Measurements from ENCODE around the gene MYO1D.
"Not testable (repeated sequence)": the region's sequence is repeated elsewhere in the genome, so short reads cannot be mapped to it uniquely, and the experiment has no call there.

MYO1D gene

DNA sequence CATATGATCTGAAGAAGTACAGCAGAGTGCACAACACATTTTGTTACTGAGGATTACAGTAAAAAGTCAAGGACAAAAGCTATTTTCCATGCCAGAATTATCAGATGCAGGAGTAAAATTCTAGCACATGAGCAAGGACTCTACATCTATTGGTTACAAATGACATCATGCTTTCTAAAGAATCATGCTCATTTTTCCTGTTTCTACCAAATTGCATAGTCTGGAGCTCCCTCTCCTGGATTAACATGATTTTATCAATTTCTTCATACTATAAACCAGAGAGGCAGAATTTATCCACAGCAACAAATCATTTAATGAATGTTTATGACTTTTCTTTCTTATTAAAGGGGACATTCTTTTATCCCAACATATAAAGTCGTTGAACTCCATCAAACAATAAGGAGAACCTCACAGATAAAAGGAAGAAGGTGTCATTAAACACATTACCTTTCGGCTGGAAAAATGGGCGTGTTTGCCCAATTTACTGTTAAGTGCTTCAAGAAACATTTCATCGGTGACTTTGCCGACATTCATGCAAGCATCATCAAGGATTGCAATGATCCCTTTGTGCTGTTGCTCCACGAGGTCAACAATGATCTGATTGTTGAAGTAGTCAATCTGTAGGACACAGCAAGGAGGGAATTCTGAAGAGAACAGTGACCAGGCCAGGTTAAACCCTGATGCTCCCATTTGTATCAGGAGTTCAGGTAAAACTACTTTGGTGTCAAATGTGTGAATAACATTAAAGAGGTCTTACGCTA lies 121.7 kb downstream of the MYO1D start:
- Histone ChIP-seq H3K27ac (no peak overlapping the region), H3K4me3 (no peak overlapping the region)

DNA sequence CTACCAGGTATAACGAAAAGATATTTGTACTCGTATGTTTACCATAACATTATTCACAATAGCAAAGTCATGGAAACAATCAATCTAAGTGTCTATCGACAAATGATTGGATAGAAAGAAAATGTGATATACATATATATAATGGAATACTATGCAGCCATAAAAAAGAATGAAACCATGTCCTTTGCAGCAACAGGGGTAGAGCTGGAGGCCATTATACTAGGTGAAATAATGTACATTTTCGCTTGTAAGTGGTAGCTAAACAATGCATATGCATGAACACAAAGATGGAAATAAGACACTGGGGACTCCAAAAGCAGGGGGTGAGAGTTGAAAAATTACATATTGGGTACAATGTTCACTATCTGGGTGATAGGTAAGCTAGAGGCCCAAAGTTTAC lies 124.0 kb downstream of the MYO1D start:
- Histone ChIP-seq H3K27ac (no peak overlapping the region), H3K4me3 (no peak overlapping the region)

DNA sequence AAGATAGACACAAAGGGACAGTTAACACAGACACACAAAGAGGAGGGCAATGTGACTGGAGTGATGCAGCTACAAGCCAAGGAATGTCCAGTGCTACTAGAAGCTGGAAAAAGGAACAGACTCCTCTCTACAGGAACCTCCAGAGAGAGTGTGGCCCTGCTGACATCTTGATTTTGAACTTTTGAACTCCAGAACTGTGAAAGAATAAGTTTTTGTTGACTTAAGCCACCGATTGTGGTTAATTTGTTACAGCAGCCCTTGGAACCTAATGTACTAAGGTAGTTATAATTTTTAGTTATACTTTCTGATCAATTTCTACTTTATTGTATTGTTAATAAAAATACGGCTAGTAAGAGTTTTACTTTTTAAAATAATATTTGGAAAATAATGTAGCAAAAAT lies 129.1 kb downstream of the MYO1D start:
- Histone ChIP-seq H3K4me3 (no peak overlapping the region), H3K27ac (no peak overlapping the region)

DNA sequence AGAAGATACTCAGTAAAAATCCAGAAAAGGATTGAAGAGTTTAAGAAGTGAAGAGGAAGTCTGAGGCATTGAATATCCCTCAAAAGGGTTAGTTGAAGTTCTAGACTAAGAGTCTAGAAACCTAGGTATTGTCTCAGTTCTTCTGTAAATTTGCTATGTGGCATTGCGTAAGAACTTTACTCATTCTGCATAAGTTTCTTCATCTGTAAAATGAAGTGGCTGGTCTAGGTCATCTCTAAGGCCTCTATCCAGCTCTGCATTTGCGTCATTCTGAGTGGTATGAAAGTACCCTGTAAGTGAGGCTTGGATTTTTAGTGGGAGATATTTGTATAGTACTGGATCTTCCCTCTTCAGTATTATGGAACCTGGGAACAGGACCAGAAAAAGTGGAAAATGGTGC lies 130.2 kb downstream of the MYO1D start:
- no peak overlapping the region for H3K4me3 ChIP-seq
- H3K27ac ChIP-seq = no peak overlapping the region

DNA sequence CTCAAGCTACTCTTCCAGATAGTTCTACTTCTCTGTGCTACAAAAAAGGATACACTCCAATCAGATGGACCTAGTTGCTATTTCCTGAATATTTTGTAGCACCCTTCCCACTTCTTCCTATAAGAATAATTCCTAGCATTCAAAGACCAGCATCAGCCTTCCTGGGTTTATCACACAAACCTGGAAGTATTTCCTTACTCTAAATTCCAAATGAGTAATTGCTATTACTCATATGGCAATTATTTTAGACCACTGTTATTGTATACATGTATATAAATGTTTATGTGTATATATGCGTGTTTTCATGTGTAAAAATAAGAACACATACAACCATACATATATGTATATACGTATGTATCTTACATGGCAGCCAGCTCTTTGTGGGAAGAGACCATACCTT lies 130.6 kb downstream of the MYO1D start:
- Histone ChIP-seq H3K4me3 (no peak overlapping the region), H3K27ac (no peak overlapping the region)

DNA sequence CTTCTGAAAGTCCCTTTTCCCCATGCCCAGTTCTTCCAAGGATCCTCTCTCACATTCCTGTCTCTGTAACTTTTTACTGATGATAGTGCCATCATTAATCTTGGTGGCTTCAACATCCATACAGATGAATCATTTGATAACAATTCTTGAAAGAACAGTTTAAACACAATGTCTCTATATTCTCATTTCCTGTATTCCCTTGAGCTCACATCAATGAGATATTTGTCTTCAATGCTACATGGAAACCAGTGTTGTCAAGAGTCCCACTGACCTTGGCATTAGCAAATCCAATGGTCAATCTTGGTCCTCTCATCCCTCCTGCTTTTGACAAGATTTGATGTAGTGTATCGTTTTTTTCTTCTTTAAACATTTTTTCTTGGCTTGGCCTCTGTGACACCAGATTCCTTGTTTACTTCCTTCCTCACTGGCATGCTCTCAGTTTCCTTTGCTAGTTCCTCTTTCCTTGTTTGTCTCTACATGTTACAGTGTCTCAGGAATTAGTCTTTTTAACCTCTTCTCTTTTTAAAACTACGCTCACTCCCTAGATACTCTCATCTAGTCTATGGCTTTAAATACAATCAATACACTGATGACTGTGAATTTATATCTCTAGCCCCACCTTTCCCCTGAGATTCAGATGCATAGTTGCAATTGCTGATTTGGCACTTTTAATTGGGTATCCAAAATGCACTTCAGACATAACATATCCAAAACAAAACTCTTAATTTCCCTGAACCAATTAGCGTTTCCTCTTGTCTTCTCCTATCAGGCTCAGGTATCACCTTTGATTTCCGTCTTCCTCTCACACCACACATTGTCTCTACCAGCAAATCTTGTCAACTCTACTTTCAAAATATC lies 134.0 kb downstream of the MYO1D start:
- no peak overlapping the region for H3K27ac ChIP-seq

DNA sequence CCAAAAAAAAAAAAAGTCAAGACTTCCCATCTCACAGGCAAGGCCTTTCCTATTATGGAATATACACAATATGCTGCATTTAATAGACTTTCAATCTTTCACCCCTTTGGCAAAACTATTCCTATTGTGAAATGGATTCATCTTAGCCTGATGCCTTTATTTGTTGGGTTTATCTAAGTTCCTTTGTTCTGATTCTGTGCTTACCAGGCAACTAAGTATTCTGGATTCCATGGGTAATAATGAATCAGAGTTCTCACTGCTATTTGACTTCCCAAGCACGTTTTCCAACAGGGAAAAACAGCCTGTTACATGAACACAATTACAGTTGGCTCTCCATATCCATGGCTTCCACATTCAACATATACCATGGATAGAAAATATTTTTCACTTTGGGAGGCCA lies 135.5 kb downstream of the MYO1D start:
- H3K27ac ChIP-seq = no peak overlapping the region
- H3K4me3 ChIP-seq = no peak overlapping the region

More for the DNA sequence above, 134.0 kb downstream of the MYO1D start:
- no peak overlapping the region for H3K4me3 ChIP-seq

DNA sequence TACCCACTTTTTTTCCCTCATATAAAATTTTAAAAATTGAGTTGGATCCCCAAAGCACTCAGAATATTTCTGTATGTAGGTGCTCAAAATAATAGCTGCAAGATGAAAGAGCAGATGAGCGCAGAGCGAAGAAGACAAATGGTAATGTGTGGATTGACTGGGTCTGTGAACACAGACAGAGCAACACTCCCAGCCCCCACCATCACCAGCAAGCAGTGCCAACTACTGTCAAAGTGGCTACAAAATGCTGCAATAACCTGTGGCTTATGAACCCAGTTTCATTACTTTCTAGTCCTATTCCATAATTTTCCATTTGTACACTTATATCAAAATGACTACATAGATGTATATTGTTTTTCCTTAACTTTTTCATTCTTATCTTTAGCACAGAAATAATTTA lies 137.2 kb downstream of the MYO1D start:
- Histone ChIP-seq H3K4me3 (no peak overlapping the region), H3K27ac (no peak overlapping the region)

DNA sequence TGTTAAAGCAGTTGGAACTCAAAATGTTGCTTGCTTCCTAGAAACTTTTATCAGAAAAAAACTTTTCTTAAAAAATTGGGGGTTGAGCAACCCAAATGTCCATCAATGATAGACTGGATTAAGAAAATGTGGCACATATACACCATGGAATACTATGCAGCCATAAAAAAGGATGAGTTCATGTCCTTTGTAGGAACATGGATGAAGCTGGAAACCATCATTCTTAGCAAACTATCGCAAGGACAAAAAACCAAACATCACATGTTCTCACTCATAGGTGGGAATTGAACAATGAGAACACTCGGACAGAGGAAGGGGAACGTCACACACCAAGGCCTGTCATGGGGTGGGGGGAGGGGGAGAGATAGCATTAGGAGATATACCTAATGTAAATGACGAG lies 137.8 kb downstream of the MYO1D start:
- not testable (repeated sequence) for H3K27ac ChIP-seq, H3K4me3 ChIP-seq

DNA sequence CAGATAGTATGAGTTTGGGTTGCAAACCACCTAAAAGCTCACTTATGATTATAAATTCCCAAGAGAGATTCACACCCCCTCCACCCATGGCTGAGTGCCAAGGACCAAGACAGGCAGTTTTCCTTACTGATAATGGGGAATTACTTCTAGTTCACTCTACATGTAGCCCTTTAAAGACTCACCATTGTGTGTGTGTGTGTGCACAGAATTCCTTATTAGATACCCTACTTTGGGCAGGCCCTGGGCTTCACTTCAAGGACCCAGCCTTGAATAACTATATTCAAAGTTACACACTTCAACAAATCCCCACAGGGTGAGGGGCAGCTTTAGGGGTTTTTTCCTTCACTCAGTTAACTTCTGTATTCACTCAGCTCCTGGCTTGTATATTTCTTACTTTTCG lies 143.5 kb downstream of the MYO1D start:
- Histone ChIP-seq H3K27ac (no peak overlapping the region), H3K4me3 (no peak overlapping the region)

DNA sequence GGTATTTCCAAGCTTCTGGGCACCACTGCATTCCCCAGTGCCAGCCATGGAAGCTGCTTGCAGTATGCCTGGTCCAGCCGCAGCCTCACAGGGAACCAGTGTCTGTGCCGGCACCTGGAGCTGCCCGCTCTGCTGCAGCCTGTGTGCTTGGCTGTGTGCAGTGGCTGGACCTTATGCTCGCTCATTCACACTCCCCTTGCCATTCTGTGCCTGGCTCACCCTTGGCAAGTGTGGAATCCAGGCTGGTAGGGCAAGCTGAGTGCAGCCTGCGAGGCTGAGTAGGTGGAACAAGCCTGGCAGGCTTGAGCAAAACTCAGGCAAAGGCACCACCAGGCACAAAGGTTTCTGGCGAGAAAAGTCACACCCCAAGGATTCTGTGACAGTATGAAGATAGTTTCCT lies 144.0 kb downstream of the MYO1D start:
- Histone ChIP-seq H3K27ac (no peak overlapping the region), H3K4me3 (no peak overlapping the region)

DNA sequence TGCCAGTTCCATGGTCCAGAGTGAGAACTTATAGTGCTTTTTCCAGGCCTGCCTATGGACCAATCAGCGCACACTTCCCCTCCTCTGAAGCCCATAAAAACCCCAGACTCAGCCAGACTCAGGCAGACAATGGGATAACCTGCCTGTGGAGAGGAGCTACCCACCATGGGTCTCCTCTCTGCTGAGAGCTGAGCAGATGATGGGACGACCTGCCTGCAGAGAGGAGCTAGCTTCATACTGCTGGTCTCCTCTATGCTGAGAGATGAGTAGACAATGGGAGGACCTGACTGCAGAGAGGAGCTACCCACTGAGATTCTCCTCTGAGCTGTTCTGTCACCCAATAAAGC lies 144.7 kb downstream of the MYO1D start:
- H3K27ac ChIP-seq = no peak overlapping the region
- no peak overlapping the region for H3K4me3 ChIP-seq

DNA sequence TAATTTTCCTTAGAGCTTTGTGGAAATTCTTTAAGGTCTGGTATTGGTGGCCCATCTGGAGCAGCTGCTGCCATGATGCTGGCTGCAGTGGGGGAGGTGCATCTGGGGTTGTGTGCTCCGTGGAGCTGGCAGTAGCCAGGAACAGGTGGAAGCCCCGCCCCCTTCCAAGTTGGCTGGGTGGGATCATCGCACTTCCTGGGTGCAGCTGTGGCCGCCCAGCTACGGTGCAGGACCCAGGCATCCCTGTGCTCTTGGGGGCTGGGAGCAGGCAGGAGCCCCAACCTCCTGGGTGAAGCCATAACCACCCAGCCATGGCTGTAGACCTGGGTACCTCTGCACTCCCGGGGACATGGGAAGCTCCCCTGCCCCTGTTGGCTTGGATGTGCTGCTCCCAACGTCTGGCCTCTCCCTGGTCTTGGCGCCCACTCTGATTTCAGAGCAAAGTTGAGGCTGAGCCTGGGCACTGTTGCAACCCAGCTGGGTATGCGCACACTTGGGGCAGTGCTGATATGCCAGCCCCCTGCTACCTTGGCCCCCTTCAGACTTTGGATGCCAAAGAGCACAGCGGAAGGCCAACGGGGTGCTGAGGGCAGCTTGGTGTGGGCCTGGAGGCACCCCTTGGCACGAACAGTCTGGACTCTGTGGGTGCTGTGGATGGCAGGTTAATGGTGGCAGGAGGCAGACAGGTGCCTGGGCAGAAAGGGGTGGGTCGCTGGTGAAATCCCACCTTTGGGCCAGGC lies 145.2 kb downstream of the MYO1D start:
- no peak overlapping the region for H3K27ac ChIP-seq
- H3K4me3 ChIP-seq = no peak overlapping the region

DNA sequence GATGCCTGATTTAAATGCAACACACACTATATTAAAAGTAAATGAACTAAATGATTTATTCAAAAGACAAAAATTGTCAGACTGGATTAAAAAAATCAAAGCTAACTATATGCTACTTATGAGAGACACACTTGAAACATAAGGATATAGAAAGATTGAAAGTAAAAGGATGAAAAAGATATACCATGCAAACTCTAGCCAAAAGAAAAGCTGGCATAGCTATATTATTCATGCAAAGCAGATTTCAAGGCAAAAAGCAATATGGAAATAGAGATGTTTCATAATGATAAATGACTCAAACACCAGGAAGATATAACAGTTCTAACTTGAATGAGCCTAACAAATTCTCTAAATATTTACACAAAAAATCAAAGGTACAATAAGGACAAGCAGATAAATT lies 149.2 kb downstream of the MYO1D start:
- Histone ChIP-seq H3K4me3 (no peak overlapping the region), H3K27ac (no peak overlapping the region)

DNA sequence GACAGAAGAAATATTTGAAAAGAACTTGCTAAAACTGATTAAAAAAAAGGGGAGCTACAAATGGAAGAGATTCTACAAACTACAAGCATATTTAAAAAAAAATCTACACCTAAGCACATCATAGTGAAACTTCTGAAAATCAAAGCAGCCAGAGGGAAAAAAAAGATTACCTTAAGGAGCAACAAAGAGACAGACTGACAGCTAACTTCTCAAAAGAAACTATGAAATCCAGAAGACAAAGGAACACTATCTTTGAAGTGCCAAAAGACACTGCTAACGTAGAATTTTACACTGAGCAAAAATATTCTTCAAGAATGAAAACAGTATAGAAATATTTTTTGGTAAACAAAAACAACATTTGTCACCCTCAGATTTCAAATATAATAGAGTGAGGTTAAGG lies 151.2 kb downstream of the MYO1D start:
- H3K4me3 ChIP-seq = no peak overlapping the region
- no peak overlapping the region for H3K27ac ChIP-seq

DNA sequence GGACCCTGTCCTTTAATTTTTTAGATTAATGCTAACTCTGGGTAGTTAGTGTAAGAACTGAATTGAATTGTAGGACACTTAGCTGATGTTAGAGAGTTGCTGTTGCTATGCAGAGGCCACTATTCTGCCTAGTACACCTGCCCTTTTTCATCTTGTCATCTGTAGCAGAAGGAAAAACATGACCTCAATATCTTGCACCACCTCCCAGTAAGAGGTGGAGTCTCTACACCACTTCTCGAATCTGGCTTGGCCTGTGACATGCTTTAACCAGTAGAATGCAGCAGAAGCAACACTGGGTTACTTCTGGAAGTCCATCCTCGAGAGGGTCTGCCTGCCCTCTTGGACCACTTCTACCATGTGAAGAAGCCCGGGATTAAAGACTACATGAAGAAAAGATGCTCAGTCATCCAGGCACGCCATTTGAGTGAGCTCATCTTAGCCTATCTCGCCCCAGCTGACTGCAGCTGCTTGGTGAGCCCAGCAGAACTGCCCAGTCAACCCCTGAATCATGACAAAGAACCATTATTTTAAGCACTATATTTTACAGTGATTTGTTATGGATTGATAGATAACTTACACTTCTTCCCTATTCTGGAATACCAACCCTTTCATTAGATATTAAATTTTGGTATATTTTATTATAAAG lies 153.5 kb downstream of the MYO1D start:
- Histone ChIP-seq H3K4me3 (no peak overlapping the region), H3K27ac (no peak overlapping the region)

DNA sequence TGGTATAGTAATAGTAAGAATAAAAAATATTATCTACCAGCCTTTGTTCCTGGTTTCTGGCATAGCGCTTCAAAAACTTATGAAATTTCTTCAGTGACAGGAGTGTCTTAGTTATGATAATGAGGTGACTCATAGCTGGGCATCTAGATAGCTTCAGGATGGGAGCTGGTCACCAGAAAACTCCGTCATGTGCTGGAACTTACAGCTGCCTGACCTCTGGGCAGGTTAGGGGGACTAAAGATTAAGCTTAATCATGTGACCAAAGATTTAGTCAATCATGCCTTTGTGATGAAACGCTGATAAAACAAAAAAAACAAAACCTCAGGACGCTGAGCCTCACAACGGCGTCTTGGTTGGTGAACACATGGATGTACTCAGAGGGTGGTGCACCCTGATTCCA lies 154.2 kb downstream of the MYO1D start:
- Histone ChIP-seq H3K27ac (no peak overlapping the region), H3K4me3 (no peak overlapping the region)

DNA sequence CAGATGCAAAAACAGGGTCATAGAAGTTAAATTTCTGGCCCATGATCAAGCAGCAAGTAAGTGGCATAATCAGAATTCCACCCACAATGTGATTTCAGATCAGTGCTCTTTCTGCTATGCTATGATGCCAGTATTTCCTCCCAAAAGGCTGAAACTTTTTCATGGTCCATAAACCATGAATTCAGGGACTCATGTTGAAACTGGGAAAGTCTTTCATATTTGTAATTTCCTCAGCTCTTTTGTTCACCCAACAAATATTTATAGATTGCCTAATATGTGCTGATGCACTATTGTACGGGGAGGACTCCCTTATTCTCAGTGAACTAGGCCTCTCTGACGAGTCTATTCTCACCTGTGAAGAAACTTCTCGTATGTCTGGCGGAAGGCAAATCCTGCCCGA lies 156.3 kb downstream of the MYO1D start:
- no peak overlapping the region for H3K4me3 ChIP-seq
- H3K27ac ChIP-seq = no peak overlapping the region

DNA sequence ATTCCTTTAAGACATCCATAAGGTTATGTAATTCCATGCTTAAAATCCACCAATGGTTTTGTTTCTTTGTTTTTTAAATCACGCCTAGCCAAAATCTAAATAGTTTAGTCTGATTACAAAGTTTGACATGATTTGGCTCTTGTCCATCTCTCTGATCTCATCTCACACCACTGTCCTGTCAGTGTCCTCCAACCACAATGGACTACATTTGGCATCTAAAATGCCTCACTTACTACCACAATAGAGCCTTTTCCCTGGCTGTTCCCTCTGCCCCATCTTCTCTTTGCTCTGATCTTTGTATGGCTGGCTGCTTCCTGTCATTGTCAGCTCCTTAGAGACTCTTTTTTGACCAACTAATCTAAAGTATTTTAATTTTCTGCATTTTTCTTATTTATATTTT lies 157.2 kb downstream of the MYO1D start:
- H3K27ac ChIP-seq = no peak overlapping the region
- no peak overlapping the region for H3K4me3 ChIP-seq

DNA sequence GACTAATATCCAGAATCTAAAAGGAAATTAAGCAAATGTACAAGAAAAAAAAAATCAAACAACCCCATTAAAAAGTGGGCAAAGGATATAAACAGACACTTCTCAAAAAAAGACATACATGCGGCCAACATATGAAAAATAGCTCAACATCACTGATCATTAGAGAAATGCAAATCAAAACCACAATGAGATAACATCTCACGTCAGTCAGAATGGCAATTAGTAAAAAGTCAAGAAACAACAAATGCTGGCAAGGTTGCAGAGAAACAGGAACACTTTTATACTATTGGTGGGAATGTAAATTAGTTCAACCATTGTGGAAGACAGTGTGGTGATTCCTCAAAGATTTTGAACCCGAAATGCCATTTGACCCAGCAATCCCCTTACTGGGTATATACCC lies 162.0 kb downstream of the MYO1D start:
- not testable (repeated sequence) for H3K4me3 ChIP-seq, H3K27ac ChIP-seq
